Upper lobe of right lung (tissue), 1 donor: ENCODE data around the gene FGFBP2. TPM values are rescaled to one million over a fixed set of nuclear protein-coding genes. Genes with fewer than 3 reads are reported as not detected.

Source experiments
- ATAC-seq: fragments of 200-7000 bp; cut with Tn5 transposase; one replicate; pipeline ENCODE4 v1.9.1; 2020; ENCODE audit warnings: mild to moderate bottlenecking, moderate library complexity
- DNase-seq: peaks from one replicate; pipeline ENCODE4 v3.0.0-alpha.2; 2020
- H3K27ac ChIP-seq: fragments of 200-600 bp; one replicate; pipeline ENCODE4 v1.8.0; 2022
- H3K27me3 ChIP-seq: fragments of 200-600 bp; one replicate; pipeline ENCODE4 v1.8.0; 2022; ENCODE audit warnings: mild to moderate bottlenecking
- H3K36me3 ChIP-seq: fragments of 200-600 bp; one replicate; pipeline ENCODE4 v1.8.0; 2022
- H3K4me1 ChIP-seq: fragments of 200-600 bp; one replicate; pipeline ENCODE4 v1.8.0; 2022
- H3K4me3 ChIP-seq: fragments of 200-600 bp; one replicate; pipeline ENCODE4 v1.8.0; 2022; ENCODE audit warnings: mild to moderate bottlenecking
- H3K9me3 ChIP-seq: fragments of 200-600 bp; one replicate; pipeline ENCODE4 v1.8.0; 2022
- CTCF ChIP-seq: fragments of 200-600 bp; IDR thresholded peaks from one replicate; pipeline ENCODE4 v1.8.0; 2022; ENCODE audit warnings: antibody characterized with exemption
- intact Hi-C: fragments of 100-400 bp; cut with DNase I; formaldehyde crosslinking; loops from one replicate; pipeline ENCODE4 v1.11.0; 2022
- total RNA-seq: library from RNA; stranded (reverse); fragmentation: NEBNext Ultra II Directional; extraction: Animal tissue kit (Norgen Biotek cat#: 25700); gene quantifications from one replicate; pipeline ENCODE4 v1.2.1, GENCODE V29; 2021
- donor health status: DM: no; HTN: yes; CAD: no; lungs with severe emphysema.

FGFBP2 gene
- total RNA-seq, 1 donor from 2014 or later: 5.6 TPM

- no peak for TF ChIP-seq CTCF
- Histone ChIP-seq H3K4me1 (no peaks in the 10 kb centered on the region), H3K27me3 (no peaks in the 10 kb centered on the region), H3K27ac (no peak overlapping the region), H3K4me3 (no peak overlapping the region), H3K9me3 (no peaks in the 10 kb centered on the region), H3K36me3 (no peaks in the 10 kb centered on the region)
- no peak for DNase-seq
- intact Hi-C loops: no loop called here
- no peak for ATAC-seq
Observed at GRCh38 chr4:15982842-15983524, 20.0 kb upstream of the FGFBP2 start.

- no peak for TF ChIP-seq CTCF
- DNase-seq: no peak
- peak; percentile 30 for ATAC-seq
- Histone ChIP-seq H3K4me1 (no peaks in the 10 kb centered on the region), H3K4me3 (no peak overlapping the region), H3K27me3 (no peaks in the 10 kb centered on the region), H3K36me3 (no peaks in the 10 kb centered on the region), H3K9me3 (no peaks in the 10 kb centered on the region), H3K27ac (no peak overlapping the region)
- intact Hi-C loops: no loop called here
Observed at GRCh38 chr4:15976456-15977447, 13.8 kb upstream of the FGFBP2 start.

GRCh38 chr4:15971068-15971801, 8.3 kb upstream of the FGFBP2 start:
- ATAC-seq (no peak), DNase-seq (no peak)
- no peaks in the 10 kb centered on the region for H3K36me3 ChIP-seq
- no peaks in the 10 kb centered on the region for H3K9me3 ChIP-seq
- no peaks in the 10 kb centered on the region for H3K4me1 ChIP-seq
- intact Hi-C loops: no loop called here
- no peaks in the 10 kb centered on the region for H3K27me3 ChIP-seq
- no peak overlapping the region for H3K27ac ChIP-seq
- H3K4me3 ChIP-seq: no peak overlapping the region
- TF ChIP-seq CTCF: no peak

GRCh38 chr4:15968551-15969300, 5.8 kb upstream of the FGFBP2 start:
- DNase-seq (no peak), ATAC-seq (no peak)
- no peak overlapping the region for H3K27ac ChIP-seq
- no peak for TF ChIP-seq CTCF
- no peaks in the 10 kb centered on the region for H3K36me3 ChIP-seq
- no peak overlapping the region for H3K4me3 ChIP-seq
- H3K27me3 ChIP-seq: no peaks in the 10 kb centered on the region
- intact Hi-C loops: no loop called here
- H3K4me1 ChIP-seq: no peaks in the 10 kb centered on the region
- H3K9me3 ChIP-seq: no peaks in the 10 kb centered on the region

GRCh38 chr4:15965325-15965724, 2.4 kb upstream of the FGFBP2 start:
- TF ChIP-seq CTCF: no peak
- no peak for DNase-seq
- intact Hi-C loops: no loop called here
- H3K27ac ChIP-seq: no peak overlapping the region
- peak; percentile 69 for ATAC-seq
- no peaks in the 10 kb centered on the region for H3K4me1 ChIP-seq
- no peaks in the 10 kb centered on the region for H3K36me3 ChIP-seq
- H3K27me3 ChIP-seq: no peaks in the 10 kb centered on the region
- no peaks in the 10 kb centered on the region for H3K9me3 ChIP-seq
- no peak overlapping the region for H3K4me3 ChIP-seq
